ENCODE data around the gene TPI1.

DNA sequence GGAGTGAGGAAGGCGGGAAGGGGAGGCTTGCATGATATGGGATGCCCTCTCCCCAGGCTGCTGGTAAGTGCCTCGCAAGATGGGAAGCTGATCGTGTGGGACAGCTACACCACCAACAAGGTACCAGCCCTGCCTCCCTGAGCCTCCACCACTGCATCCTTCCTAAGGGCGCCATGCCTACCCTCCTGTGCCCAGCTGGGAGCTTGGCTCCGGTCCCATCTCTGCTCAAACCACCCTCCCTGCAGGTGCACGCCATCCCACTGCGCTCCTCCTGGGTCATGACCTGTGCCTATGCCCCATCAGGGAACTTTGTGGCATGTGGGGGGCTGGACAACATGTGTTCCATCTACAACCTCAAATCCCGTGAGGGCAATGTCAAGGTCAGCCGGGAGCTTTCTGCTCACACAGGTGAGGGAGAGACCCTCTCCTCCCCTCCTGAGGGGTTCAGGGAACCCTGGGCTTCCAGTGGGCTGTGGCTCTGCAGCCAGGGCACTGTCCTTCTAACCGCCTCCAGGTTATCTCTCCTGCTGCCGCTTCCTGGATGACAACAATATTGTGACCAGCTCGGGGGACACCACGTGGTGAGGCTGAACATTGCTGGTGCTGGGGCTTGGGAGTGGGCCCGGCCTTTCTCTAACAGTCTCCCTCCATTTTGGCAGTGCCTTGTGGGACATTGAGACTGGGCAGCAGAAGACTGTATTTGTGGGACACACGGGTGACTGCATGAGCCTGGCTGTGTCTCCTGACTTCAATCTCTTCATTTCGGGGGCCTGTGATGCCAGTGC, 24.0 kb upstream of the TPI1 start:
- no peak for TF ChIP-seq MAX (IDR thresholded peaks at IDR 0.05)
- TF ChIP-seq, protein P1, sequence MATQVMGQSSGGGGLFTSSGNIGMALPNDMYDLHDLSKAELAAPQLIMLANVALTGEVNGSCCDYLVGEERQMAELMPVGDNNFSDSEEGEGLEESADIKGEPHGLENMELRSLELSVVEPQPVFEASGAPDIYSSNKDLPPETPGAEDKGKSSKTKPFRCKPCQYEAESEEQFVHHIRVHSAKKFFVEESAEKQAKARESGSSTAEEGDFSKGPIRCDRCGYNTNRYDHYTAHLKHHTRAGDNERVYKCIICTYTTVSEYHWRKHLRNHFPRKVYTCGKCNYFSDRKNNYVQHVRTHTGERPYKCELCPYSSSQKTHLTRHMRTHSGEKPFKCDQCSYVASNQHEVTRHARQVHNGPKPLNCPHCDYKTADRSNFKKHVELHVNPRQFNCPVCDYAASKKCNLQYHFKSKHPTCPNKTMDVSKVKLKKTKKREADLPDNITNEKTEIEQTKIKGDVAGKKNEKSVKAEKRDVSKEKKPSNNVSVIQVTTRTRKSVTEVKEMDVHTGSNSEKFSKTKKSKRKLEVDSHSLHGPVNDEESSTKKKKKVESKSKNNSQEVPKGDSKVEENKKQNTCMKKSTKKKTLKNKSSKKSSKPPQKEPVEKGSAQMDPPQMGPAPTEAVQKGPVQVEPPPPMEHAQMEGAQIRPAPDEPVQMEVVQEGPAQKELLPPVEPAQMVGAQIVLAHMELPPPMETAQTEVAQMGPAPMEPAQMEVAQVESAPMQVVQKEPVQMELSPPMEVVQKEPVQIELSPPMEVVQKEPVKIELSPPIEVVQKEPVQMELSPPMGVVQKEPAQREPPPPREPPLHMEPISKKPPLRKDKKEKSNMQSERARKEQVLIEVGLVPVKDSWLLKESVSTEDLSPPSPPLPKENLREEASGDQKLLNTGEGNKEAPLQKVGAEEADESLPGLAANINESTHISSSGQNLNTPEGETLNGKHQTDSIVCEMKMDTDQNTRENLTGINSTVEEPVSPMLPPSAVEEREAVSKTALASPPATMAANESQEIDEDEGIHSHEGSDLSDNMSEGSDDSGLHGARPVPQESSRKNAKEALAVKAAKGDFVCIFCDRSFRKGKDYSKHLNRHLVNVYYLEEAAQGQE (IDR thresholded peaks at IDR 0.05; ENCODE audit: low read depth) = no peak
